HG03108 (cell line): Measurements from ENCODE around the gene DPF3.

Experiments used
- ATAC-seq: cut with Tn5 transposase; IDR thresholded peaks from one replicate; pipeline ENCODE4 v1.9.1; 2021; ENCODE audit warnings: moderate library complexity; ENCODE audit not compliant: unreplicated experiment

Gene DPF3

DNA sequence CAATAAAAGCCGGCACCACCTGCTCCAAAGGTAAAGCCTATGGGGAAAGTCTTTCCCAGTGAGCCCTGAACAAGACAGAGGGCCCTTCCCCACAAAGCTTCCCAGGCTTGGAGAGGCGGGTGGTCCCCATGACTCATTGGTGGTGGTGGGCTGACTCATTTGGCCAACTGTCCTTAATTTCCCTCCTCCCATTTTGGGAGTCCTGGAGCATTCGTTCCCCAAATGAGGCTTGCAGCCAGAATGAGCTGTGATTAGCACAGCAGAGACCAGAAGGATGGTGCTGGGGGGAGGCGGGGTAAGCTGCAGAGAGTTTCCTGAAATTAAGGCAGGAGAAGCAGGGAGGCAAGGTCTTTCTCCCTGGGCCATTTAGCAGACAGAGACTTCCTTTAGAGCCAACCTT, 241.7 kb downstream of the DPF3 start:
- ATAC-seq = no peak

DNA sequence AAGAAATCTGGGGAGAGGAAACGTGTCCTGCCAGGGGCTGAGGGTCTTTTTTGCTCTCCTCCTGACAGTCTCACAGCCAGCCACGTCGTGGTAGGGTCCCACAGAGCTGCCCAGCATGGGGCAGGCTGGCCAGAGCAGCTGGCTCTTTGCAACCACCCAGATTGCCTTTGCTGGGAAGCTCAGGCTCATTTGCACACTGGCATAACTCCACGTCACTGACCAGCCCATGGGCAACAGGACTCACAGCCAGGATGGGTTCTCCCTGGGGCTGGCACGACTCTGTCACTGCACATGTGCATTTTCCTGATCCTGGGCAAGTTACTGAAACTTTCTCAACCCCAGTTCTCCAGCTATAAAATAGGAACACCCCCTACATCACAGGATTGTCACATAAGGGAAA, 242.2 kb downstream of the DPF3 start:
- ATAC-seq = no peak

DNA sequence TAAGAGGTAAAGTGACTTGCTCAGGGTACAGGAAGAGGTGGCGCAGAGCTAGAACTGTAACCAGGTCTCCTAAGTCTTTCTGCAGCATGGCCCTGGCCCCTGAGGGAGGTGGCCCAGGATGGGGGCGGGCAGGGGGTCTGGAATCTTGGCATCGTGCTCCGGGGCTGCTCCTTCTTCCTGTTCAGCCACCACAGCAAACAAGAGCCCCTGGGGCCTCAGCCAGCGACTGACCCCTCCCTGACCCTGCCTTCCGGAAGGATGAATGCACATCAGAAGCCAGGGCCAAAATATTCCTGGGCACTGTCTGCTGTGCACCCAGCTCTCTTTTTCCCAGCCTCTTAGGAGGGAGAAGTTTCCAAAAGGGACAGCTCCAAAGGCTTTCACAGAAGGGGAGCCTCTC, 242.8 kb downstream of the DPF3 start:
- no peak for ATAC-seq

DNA sequence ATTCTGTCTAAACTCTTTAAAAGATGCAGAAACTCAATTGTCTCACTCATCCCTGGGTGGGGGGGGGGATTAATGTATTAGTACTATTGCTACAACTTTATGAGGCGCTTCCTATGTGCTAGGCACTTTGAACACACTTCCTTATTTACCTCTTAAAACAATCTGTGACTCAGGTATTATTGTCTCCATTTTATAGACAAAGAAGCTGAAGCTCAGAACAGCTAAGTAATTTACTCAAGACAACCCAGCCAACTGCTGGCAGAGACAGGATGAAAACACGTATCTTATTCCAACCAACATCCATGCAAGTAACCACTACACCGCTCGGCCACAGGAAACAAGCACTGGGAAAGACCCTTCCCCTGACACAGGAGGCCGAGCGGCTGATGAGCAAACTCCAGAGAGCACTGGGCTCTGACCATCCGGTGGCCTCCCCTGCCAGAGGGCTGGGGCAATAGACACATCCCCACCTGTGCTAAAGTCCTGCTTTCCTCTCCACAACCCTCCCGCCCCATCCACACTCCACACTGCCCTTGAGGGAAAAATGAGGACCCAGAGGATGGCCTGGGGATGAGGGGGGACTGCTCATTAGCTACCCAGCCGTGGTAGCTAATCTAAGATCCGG, 244.2 kb downstream of the DPF3 start:
- ATAC-seq = no peak

DNA sequence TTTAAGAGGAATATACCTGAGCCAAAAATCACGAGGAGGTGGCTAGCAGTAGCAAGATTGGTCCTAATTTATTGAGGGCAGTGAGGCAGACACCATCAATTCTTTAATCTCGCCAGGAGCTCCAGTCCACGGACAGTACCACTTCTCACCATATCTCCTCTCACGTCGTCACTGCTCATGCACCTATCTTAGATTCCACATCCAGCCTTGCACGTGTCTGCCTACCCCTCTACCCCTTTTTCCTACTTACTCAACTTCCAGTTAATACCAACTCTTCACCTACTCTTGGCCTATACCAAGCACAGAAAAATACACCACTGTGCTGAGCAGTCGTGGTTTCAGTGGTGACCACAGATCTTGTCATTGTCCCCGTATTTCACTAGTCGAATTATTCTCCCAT, 246.1 kb downstream of the DPF3 start:
- ATAC-seq = no peak

DNA sequence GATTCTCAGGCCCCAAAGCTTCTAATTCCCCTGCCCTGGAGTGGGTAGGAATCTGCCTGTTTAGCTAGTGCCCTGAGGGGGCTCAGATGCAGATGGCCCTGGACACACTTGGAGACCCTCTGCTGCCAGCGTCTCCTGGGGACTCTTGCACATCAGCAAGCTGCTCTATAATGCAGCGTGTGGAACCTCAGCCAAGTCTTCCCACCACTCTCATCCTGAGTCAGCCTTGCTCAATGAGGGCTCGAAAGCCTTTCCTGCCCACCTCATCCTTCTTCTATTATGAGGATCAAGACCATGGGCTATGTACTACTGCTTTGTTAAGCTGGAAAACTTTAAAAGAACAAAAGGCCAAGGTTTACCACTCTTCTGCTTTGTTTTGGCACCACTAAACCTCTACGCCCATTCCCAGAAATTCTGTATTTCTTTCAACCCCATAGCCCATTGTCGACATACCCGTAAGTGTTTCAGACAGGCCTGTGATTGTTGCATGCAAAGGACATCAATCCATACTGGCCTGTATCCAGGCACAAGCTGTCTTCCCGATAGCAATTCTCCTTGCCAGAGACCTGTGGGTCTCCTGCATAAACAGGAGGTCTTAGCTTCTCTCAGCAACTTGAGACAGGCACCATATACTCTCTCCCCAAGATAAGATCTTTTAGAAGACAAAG, 246.9 kb downstream of the DPF3 start:
- ATAC-seq = no peak

DNA sequence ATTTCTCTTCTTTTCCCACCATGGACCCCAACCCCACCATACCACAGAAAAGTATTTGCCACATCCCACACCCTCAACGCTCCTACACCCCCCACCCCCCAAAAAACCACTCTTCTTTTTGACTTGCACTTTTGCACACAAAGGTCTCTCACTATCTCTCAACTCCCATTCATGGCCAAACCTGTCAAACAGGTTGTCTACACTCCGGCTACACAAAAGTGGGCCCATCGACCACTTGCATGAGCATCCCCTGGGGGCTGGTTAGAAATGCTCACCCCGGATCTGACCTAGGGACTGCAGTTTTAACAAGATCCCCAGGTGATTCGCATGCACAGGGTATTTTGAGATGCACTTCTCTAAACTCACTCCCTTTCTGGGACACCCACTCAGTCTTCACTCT, 248.2 kb downstream of the DPF3 start:
- ATAC-seq = no peak

DNA sequence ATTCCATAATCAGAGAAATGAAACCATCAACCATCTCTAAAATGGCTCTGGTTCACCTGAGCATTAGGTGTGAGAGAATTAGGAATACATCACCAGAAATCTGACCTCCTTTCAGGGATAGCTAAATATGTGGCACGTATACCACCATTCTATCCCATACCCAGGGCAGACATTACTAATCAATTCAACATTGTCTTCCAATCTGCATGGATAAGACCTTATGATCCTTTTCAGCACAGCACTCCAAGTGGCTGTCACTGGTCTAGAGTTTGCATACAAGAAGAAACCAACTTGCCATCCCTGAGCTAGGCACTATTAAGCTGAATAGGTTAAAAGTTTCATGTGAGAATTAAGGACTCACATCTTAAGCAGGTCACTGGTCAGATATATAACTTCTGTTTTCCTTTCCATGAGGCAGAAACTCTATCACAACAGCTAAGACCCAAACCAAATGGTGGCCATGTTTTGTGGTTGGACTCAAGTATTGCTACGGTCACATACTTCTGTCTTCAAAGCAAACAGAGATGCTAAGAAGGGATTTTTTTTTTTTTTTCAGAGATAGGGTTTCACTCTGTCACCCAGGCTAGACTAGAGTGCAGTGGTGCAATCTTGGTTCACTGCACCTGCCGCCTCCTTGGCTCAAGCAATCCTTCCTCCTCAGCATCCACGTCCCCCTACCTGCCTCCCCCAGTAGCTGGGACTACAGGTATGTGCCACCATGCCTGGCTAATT, 249.0 kb downstream of the DPF3 start:
- no peak for ATAC-seq

DNA sequence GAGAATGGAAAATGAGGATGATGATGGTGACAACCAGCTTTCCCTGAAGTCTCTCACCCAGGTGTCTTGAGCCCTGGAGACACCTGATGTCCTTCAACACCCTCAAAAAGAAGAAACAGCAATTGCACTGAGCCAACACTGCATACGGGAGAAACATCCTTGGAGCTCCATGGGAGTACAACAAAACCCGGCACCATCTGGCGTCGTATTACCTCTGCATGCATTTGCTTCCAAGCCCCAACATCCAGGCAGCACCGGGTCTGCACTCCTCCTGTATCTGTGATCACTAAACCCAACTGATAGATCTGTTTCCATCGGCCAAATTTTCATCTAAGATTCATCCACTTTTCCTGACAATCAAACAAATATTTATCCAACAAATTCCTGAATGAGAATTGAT, 249.9 kb downstream of the DPF3 start:
- ATAC-seq = no peak

DNA sequence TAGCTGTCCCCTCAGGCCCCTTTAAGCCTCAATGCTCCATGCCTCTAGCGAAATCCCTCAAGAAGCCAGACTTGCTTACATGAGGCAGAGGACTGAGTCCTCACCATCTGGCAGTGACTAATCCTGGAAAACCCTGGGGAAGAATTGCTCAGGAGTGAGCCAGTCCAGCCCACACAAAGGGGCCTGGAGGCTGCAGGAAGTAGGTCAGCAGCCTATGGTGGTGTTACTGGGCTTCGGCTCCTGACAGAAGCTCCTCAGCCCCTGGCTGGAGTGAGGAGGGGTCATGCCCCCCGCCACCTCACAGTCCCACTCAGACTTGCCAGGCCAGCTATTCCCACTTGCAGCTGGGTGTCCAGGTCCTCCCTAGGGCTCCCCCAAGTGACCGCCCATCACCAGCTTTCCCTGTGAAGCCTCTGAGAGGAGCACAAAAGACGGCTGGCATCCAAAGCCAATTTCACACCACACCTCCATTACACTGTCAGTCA, 250.5 kb downstream of the DPF3 start:
- no peak for ATAC-seq

DNA sequence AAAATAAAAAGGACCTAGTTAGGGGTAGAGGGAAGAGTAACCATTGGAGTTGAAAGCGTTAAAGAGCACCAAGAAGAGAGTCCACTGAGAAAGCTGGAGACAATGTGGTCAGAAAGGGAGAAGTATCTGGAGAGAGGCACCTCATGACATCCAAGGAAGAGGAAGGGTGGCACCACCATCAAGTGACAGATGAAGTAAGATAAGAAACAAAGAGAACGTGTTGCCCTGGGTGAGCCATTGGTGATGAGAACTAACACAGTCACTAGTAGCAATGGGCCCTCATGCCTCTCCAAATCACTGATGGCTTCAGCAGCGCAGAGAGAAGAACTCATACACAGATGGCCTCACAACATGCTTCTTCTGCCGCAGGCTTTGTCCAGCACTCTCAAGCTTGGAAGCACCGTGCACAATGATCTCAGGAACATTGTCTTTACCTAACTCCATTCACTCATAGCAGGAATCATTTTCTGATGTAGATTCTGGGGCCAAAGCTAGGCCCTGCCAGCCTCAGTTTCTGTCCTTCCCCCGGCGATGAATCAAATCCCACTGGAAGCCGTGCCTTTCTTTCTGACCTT, 252.9 kb downstream of the DPF3 start:
- no peak for ATAC-seq

DNA sequence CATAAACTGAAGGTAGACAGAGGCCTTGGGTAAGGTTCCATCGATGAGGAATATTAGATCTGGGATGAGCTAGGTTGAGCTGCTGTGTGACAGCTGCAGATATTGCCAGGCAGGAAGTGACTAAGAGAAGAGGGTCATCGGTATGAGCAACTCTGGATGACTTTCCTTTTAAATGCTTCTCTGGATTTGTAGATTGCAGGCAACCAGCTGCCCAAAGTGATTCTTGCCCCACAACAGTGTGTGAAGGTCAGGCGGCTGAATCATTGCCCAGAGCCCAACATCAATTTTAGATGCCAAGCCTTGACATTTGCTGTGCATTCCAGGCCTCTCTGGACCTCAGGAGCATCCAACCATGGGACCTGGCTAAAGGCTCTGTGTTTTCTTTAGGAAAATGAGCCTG, 255.9 kb downstream of the DPF3 start:
- no peak for ATAC-seq

DNA sequence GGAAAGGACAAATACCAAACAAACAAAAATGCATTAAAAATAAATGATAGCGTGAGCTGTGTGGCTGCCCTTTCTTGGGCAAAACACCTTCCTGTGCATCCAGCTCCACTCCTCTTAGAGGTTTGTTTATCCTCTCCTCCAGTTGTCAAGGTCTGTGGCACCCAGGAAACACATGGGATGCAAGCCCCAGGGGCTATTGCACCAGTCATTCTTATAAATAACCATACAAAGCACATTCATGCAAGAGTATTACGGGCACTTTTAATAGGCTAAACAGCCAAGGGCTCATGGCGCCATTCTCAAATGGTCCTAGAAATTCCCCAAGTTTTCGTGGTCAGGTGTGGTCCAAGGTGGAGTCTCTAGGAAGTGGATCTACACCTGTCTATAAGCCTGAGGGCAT, 257.0 kb downstream of the DPF3 start:
- ATAC-seq = no peak

DNA sequence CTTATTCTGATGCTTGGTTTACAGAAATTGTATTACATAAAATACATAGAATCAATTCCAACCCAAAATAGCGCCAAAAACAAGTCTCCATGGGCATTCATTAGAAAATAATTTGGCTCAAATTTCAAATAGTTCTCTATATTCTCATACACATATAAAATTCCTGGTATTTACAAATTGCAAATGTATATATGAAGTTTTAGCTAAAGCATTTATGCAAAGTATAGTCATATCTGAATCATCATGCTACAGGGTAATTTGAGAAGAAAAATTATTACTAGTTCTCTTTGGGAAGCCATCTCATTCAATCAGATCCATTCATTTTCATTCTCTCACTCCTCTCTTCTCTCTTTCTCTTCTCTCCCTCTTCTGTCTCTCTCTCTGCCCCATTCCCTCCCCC, 257.8 kb downstream of the DPF3 start:
- no peak for ATAC-seq

DNA sequence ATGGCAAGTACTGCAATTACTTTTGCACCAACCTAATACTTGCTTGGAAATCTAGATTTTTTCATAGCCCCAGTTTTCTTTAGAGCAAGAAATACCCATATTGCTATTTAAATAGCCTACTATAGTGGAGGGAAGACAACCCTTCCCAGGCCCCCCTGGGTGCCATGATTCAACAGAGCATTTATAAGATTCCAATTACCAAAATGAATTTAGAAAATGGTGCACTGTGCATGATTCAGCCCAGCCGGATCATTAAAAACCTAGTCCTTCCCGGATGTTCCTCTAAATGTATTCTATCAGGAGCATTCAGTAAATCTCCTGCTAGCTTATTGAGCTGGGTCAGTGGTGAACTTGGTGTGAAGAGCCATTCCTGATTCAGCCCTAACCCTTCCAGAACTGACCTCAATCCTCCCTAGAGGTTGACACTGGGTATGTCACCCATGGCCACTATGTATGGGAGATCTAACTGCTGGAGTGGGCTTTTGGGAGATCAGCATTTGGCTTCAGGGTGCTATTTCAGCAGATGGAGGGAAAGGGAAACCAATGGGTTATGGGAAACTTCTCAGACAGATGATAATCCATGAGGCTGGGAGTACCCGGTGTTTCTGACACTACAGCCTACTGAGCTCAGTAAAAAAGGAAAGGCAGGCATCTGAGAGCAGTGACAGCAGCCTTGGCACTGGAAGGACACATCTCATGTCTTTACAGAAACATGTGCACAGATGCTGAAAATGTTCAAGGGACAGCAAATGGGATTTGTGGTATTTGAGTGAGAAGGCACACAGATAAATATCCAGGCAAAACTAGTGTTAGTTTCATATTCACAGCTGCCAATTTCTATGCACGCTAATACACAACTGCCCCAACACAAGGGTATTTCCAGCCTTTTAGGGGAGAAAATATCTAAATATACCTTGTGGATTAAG, 258.9 kb downstream of the DPF3 start:
- ATAC-seq = no peak

DNA sequence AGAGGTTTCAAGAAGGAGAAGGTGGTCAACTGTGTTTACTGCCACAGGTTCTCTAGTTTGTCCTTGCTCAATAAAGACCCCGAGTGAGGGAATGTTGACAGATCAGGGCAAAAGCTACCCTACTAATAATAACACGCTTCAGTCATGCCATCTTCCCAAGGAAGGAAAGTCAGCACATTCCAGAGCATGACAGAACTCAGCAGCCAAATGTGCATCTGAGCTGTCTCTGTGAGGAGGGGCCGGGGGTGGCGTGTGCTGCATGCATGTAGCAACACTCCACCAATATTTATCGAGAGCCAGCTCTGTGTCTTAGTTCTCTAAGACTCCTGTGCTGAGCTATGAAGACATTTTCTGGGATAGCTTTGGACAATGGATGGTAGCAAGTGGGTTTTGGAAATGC, 260.4 kb downstream of the DPF3 start:
- ATAC-seq = no peak

DNA sequence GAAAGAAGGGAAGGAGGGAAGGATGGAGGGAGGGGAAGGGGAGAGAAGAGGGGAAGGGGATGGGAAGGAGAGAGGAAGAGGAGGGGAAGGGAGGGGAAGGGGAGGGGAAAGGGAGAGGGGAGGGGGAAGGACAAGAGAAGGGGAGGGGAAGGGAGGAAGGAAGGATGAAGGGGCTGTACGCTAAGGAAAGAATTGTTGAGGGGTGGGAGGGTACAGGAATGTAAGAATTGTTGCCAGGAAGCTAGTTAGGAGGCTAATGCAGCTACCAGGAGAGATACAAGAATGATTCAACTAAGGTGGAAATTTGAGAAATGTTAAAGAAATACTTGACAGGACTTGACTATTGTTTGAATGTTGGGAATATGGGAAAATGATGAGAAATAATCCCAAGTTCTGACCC, 261.2 kb downstream of the DPF3 start:
- ATAC-seq = no peak

DNA sequence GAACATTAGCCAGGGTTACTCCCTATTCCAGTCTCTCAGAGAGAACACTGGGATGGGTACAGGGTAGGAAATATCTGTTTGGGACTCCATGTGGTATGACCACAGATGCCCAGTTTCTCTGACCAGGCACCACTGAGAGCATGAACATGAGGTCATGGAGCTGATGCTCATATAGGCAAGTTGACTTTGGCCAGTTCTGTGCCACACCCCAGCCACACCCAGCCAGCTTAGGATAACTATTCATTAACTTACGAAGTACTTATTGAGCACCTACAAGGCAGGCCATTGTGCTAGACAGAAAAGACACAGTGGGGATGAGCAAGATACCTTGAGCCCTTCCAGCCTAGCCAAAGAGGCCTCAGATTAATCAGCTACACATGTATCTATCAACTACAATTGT, 262.5 kb downstream of the DPF3 start:
- no peak for ATAC-seq

DNA sequence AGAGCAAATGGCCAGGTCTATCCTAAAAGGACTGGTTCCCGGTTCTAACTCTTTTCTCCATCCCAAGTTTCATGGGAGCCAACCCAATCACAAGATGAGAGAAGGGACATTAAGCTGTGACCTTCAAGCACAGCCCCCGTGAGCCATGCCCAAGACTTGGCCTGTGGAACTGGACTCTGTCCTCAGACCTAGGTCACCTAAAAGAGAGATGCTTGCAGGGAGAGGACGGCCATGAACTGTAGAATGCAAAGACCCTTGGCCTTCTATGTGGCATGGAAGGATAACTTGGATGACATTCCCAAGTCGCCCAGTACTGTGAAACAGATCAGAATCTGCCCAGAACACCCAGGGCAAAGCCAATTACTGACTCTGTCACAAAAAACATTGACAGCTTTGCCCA, 263.5 kb downstream of the DPF3 start:
- ATAC-seq = no peak

DNA sequence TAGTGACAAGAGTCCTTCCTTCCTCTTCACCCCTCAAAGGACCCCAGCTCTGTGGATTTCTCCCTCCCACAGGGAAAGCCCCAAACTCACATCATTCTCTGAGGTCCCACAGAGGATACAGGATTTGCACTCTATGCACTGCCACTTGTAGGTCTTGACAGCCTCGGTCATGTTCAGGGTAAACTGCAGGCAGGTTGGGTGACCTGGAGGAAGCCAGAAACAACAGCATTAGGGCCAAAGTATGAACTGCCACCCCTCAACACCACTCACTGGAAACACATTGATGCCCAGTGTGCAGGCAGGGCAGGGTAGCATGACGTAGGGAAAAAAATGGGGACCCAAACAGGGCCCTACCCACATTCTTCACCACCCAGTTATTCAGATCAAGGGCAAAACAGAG, 264.4 kb downstream of the DPF3 start:
- ATAC-seq = no peak

DNA sequence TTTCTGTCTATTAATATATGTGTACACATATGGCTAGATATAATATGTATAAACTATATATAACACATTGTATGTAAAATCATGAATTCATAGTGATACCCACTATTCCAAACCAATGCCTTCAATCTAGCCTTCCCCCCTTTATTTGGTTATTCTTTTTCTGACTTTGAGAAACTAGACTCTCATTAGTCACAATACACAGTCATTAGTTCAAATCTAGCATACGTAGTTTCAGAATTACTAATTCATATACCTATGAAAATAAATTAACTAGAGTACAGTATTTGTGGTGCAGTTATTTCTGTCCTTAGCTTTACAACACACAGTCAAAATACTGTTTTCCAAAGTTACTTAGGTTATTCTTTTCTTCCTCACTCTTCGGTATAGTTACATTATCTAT, 268.2 kb downstream of the DPF3 start:
- no peak for ATAC-seq
